Neuronal stem cell (in vitro differentiated cells): ENCODE results near the gene OR2B6.
"Not testable (repeated sequence)": the region's sequence is repeated elsewhere in the genome, so short reads cannot be mapped to it uniquely, and the experiment has no call there.

Experiments
- DNase-seq: peaks from one replicate; pipeline ENCODE4 v3.0.0-alpha.2; 2013; ENCODE audit warnings: low spot score
- H2AFZ ChIP-seq: one replicate; pipeline ENCODE4 v1.6.1; 2013; ENCODE audit warnings: mild to moderate bottlenecking, low read length, inconsistent platforms
- H2AK5ac ChIP-seq: 2 replicates; pipeline ENCODE4 v1.6.1; 2013; ENCODE audit warnings: low read depth, mild to moderate bottlenecking, inconsistent platforms, low read length, moderate library complexity, mixed read lengths
- H2BK120ac ChIP-seq: 2 replicates; pipeline ENCODE4 v1.6.1; 2013; ENCODE audit warnings: low read depth, mild to moderate bottlenecking, inconsistent platforms, low read length, moderate library complexity, mixed read lengths
- H2BK12ac ChIP-seq: one replicate; pipeline ENCODE4 v1.6.1; 2013; ENCODE audit warnings: low read length, inconsistent platforms
- H2BK15ac ChIP-seq: 2 replicates; pipeline ENCODE4 v1.6.1; 2013; ENCODE audit warnings: mild to moderate bottlenecking, low read length, inconsistent platforms, mixed read lengths
- H2BK5ac ChIP-seq: one replicate; pipeline ENCODE4 v1.6.1; 2013; ENCODE audit warnings: inconsistent platforms, mild to moderate bottlenecking, low read length, moderate library complexity
- H3K14ac ChIP-seq: one replicate; pipeline ENCODE4 v1.6.1; 2013; ENCODE audit warnings: low read length, inconsistent platforms
- H3K18ac ChIP-seq: 2 replicates; pipeline ENCODE4 v1.6.1; 2013; ENCODE audit warnings: low read length, inconsistent platforms
- H3K23ac ChIP-seq: 2 replicates; pipeline ENCODE4 v1.6.1; 2013; ENCODE audit warnings: low read depth, mild to moderate bottlenecking, mixed read lengths, low read length, inconsistent platforms; ENCODE audit not compliant: poor library complexity
- H3K27ac ChIP-seq: replicated peaks from 3 replicates; pipeline ENCODE4 v1.5.1; 2013; ENCODE audit warnings: low read length, inconsistent platforms
- H3K27me3 ChIP-seq, 3 experiments: 2 replicates each; pipeline ENCODE4 v1.6.1; 2013; ENCODE audit warnings: low read length in 3 of 3, mild to moderate bottlenecking in 2 of 3, inconsistent platforms in 1 of 3, low read depth in 1 of 3, mixed read lengths in 1 of 3, moderate library complexity in 1 of 3; ENCODE audit not compliant: control insufficient read depth in 3 of 3, insufficient read depth in 3 of 3
- H3K36me3 ChIP-seq, 2 donors: replicated peaks in 1 of 2; 2 replicates each; pipeline ENCODE4 v1.6.1; 2013; ENCODE audit warnings: low read length in 2 of 2; ENCODE audit not compliant: control insufficient read depth in 2 of 2, insufficient read depth in 2 of 2
- H3K4ac ChIP-seq: 2 replicates; pipeline ENCODE4 v1.6.1; 2013; ENCODE audit warnings: inconsistent platforms, mild to moderate bottlenecking, low read length, moderate library complexity
- H3K4me1 ChIP-seq, 2 donors: 1 replicate in 1 of 2; 2 replicates in 1 of 2; pipeline ENCODE4 v1.6.1; 2013; ENCODE audit warnings: low read length in 2 of 2, low read depth in 1 of 2; ENCODE audit not compliant: control insufficient read depth in 2 of 2, insufficient read depth in 1 of 2
- H3K4me2 ChIP-seq: one replicate; pipeline ENCODE4 v1.6.1; 2013; ENCODE audit warnings: mild to moderate bottlenecking, low read length, inconsistent platforms; ENCODE audit not compliant: insufficient read depth, poor library complexity, severe bottlenecking
- H3K4me3 ChIP-seq, 2 donors: 2 replicates each; pipeline ENCODE4 v1.5.1; 2013; ENCODE audit warnings: low read length in 2 of 2, mild to moderate bottlenecking in 2 of 2, inconsistent platforms in 1 of 2, moderate library complexity in 1 of 2
- H3K79me1 ChIP-seq: one replicate; pipeline ENCODE4 v1.6.1; 2013; ENCODE audit warnings: low read depth, mild to moderate bottlenecking, inconsistent platforms, low read length, moderate library complexity
- H3K9ac ChIP-seq: one replicate; pipeline ENCODE4 v1.6.1; 2013; ENCODE audit warnings: mild to moderate bottlenecking, low read depth, low read length, inconsistent platforms; ENCODE audit not compliant: poor library complexity
- H3K9me3 ChIP-seq, 2 donors: replicated peaks in 1 of 2; 2 replicates each; pipeline versions ENCODE3 to v1.6.1; 2013; ENCODE audit warnings: low read length in 2 of 2, mild to moderate bottlenecking in 2 of 2, inconsistent platforms in 1 of 2, low read depth in 1 of 2, mixed read lengths in 1 of 2, moderate library complexity in 1 of 2; ENCODE audit not compliant: control insufficient read depth in 2 of 2, insufficient read depth in 1 of 2
- H4K8ac ChIP-seq: one replicate; pipeline ENCODE4 v1.6.1; 2013; ENCODE audit warnings: low read depth, mild to moderate bottlenecking, inconsistent platforms, low read length, moderate library complexity
- H4K91ac ChIP-seq: one replicate; pipeline ENCODE4 v1.6.1; 2013; ENCODE audit warnings: low read length, low read depth, mild to moderate bottlenecking, inconsistent platforms; ENCODE audit not compliant: poor library complexity
- WGBS, 2 donors: extraction: QIAGEN DNeasy Blood & Tissue Kit; methylation state at CpG; one replicate each; pipeline ENCODE4 v1.1.7; 2013; ENCODE audit warnings: missing lambda C conversion rate in 2 of 2, mixed read lengths in 1 of 2; ENCODE audit not compliant: insufficient read length in 2 of 2, insufficient replicate concordance in 1 of 2; ENCODE audit errors: extremely low coverage in 2 of 2; 5-methylcytosine and 5-hydroxymethylcytosine counted together

The OR2B6 gene

DNA sequence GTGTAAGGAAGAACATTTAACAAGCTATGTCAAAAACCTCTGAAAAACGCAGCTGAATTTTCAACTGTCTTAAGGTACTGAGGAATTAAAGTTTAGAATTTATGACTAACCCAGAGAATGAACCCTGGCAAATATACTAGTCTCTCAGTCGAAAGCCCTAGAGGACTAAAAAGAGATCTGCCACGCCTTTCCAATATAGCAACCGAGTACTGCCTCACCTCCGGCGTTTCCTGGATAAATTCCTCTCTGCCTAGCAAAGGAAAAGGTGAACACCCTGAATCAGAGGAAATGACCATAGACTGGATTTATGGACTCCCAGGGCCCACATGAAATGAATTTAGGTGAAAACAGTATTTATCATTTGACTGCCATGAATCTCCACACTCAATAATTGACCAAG lies 32.9 kb upstream of the OR2B6 start:
- Histone ChIP-seq H4K8ac (no peak overlapping the region), H3K4me1 (no peaks in the 10 kb centered on the region)
- WGBS, 2 donors, result no CpG with 5 or more reads among the region's 6 CpGs

DNA sequence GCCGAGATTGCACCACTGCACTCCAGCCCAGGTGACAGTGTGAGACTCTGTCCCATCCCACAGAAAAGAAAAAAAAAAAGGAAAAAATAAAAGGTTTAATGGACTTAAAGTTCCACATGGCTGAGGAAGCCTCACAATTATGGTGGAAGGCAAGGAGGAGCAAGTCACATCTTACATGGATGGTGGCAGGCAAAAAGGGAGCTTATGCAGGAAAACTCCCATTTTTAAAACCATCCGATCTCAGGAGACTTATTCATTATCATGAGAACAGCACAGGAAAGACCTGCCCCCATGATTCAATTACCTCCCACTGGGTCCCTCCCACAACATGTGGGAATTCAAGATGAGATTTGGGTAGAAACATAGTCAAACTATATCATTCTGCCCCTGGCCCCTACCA lies 29.0 kb upstream of the OR2B6 start:
- WGBS, 2 donors, result no CpG with 5 or more reads among the region's 2 CpGs
- H3K27me3 ChIP-seq, result not testable (repeated sequence)

More for the DNA sequence above, 32.9 kb upstream of the OR2B6 start:
- Histone ChIP-seq H2BK120ac (no peak overlapping the region), H3K27me3 (no peaks in the 10 kb centered on the region), H2BK15ac (no peak overlapping the region), H2AFZ (no peak overlapping the region), H2BK12ac (no peak overlapping the region), H3K79me1 (no peaks in the 10 kb centered on the region), H2BK5ac (no peak overlapping the region), H3K18ac (no peak overlapping the region), H3K23ac (no peak overlapping the region), H4K91ac (no peak overlapping the region), H3K9me3 (peaks cover 0 to 4% of the 10 kb centered on the region in 2 donors), H3K36me3 (no peaks in the 10 kb centered on the region), H3K4ac (no peak overlapping the region), H3K14ac (no peak overlapping the region), H3K9ac (no peak overlapping the region), H2AK5ac (no peak overlapping the region), H3K27ac (no peak overlapping the region), H3K4me3 (no peak overlapping the region), H3K4me2 (no peak overlapping the region)
- no peak for DNase-seq

GRCh38 chr6:27929930-27930329 lies 27.1 kb upstream of the OR2B6 start:
- H2BK120ac ChIP-seq, H3K27me3 ChIP-seq, H3K14ac ChIP-seq, H3K23ac ChIP-seq, H3K79me1 ChIP-seq, H3K27ac ChIP-seq, H3K4me2 ChIP-seq, H3K18ac ChIP-seq, DNase-seq, H2AK5ac ChIP-seq, H3K9ac ChIP-seq, H2BK5ac ChIP-seq, H2BK12ac ChIP-seq, H3K9me3 ChIP-seq, H3K36me3 ChIP-seq, H3K4me3 ChIP-seq, H4K8ac ChIP-seq, H2AFZ ChIP-seq, H3K4ac ChIP-seq, H3K4me1 ChIP-seq, H4K91ac ChIP-seq, H2BK15ac ChIP-seq: not testable (repeated sequence)
- WGBS, 2 donors, result no CpG with 5 or more reads among the region's 5 CpGs

More for the DNA sequence above, 29.0 kb upstream of the OR2B6 start:
- not testable (repeated sequence) for H2BK120ac ChIP-seq, H3K4me2 ChIP-seq, H3K4me3 ChIP-seq, H2BK12ac ChIP-seq, H3K4me1 ChIP-seq, DNase-seq, H3K9me3 ChIP-seq, H3K18ac ChIP-seq, H3K36me3 ChIP-seq, H2AK5ac ChIP-seq, H2BK5ac ChIP-seq, H2BK15ac ChIP-seq, H4K91ac ChIP-seq, H3K4ac ChIP-seq, H3K27ac ChIP-seq, H2AFZ ChIP-seq, H3K9ac ChIP-seq, H4K8ac ChIP-seq, H3K23ac ChIP-seq, H3K14ac ChIP-seq, H3K79me1 ChIP-seq

GRCh38 chr6:27931209-27931608 lies 25.8 kb upstream of the OR2B6 start:
- Histone ChIP-seq H3K9ac (no peak overlapping the region), H3K18ac (no peak overlapping the region), H3K4me3 (no peak overlapping the region), H3K4ac (no peak overlapping the region), H3K14ac (no peak overlapping the region), H2BK15ac (no peak overlapping the region), H3K36me3 (no peaks in the 10 kb centered on the region), H2BK12ac (no peak overlapping the region), H3K79me1 (no peaks in the 10 kb centered on the region), H3K4me2 (no peak overlapping the region), H2AK5ac (no peak overlapping the region), H3K9me3 (peaks cover 0 to 4% of the 10 kb centered on the region in 2 donors), H3K4me1 (no peaks in the 10 kb centered on the region), H4K8ac (no peak overlapping the region), H3K23ac (no peak overlapping the region), H2AFZ (no peak overlapping the region), H2BK5ac (no peak overlapping the region), H3K27me3 (no peaks in the 10 kb centered on the region), H4K91ac (no peak overlapping the region), H2BK120ac (no peak overlapping the region), H3K27ac (no peak overlapping the region)
- no peak for DNase-seq
- no CpG with 5 or more reads among the region's 2 CpGs for WGBS, 2 donors
